Keratinocyte (primary cell): ENCODE results near the gene SNAPC1. TPM values are rescaled to one million over a fixed set of nuclear protein-coding genes. Genes with fewer than 3 reads are reported as not detected.

ENCODE experiments used
- DNase-seq: peaks from one replicate; pipeline ENCODE4 v3.0.0-alpha.2; 2011; ENCODE audit warnings: low read depth, missing footprints, low spot score
- FAIRE-seq: peaks from 2 replicates; lab custom pipeline; 2011; peaks lifted over from hg19 to GRCh38; lab: Jason Lieb, UNC
- H2AFZ ChIP-seq: 2 replicates; pipeline ENCODE4 v1.6.0; 2012; ENCODE audit warnings: low read length, control low read depth, inconsistent platforms; ENCODE audit not compliant: control insufficient read depth
- H3K27ac ChIP-seq: 2 replicates; pipeline ENCODE4 v1.5.1; 2011; ENCODE audit warnings: low read length; ENCODE audit not compliant: control insufficient read depth, insufficient read depth
- H3K27me3 ChIP-seq: 3 replicates; pipeline ENCODE4 v1.6.0; 2011; ENCODE audit warnings: low read length; ENCODE audit not compliant: control insufficient read depth, insufficient read depth; ENCODE audit errors: extremely low read depth
- H3K36me3 ChIP-seq, 2 experiments: 2 replicates in 1 of 2; 3 replicates in 1 of 2; pipeline ENCODE4 v1.5.1; 2011; ENCODE audit warnings: low read length in 2 of 2, mild to moderate bottlenecking in 1 of 2; ENCODE audit not compliant: control insufficient read depth in 2 of 2, insufficient read depth in 2 of 2; ENCODE audit errors: extremely low read depth in 1 of 2
- H3K4me1 ChIP-seq: 3 replicates; pipeline ENCODE4 v1.5.1; 2011; ENCODE audit warnings: low read length; ENCODE audit not compliant: control insufficient read depth, insufficient read depth; ENCODE audit errors: extremely low read depth
- H3K4me2 ChIP-seq: 3 replicates; pipeline ENCODE4 v1.6.0; 2011; ENCODE audit warnings: low read depth, low read length; ENCODE audit not compliant: control insufficient read depth, insufficient read depth; ENCODE audit errors: extremely low read depth
- H3K4me3 ChIP-seq, 3 experiments: fragments of 200-600 bp in 1 of 3; sonication (generic) in 1 of 3; 2 replicates in 2 of 3; 3 replicates in 1 of 3; pipeline ENCODE4 v1.5.1; 2011 to 2016; ENCODE audit warnings: low read length in 3 of 3, mild to moderate bottlenecking in 3 of 3, control low read depth in 2 of 3, inconsistent platforms in 1 of 3, low read depth in 1 of 3, mixed read lengths in 1 of 3, mixed run types in 1 of 3, moderate library complexity in 1 of 3; ENCODE audit not compliant: control insufficient read depth in 2 of 3, insufficient read depth in 2 of 3; ENCODE audit errors: extremely low read depth in 1 of 3
- H3K79me2 ChIP-seq: 2 replicates; pipeline ENCODE4 v1.6.0; 2012; ENCODE audit warnings: low read length; ENCODE audit not compliant: control insufficient read depth, insufficient read depth
- H3K9ac ChIP-seq: 3 replicates; pipeline ENCODE4 v1.6.0; 2011; ENCODE audit warnings: low read length; ENCODE audit not compliant: control insufficient read depth, insufficient read depth; ENCODE audit errors: extremely low read depth
- H3K9me1 ChIP-seq: 3 replicates; pipeline ENCODE4 v1.6.0; 2011; ENCODE audit warnings: low read length; ENCODE audit not compliant: control insufficient read depth, insufficient read depth; ENCODE audit errors: extremely low read depth
- H3K9me3 ChIP-seq: 2 replicates; pipeline ENCODE4 v1.5.1; 2012; ENCODE audit warnings: low read depth, low read length; ENCODE audit not compliant: control insufficient read depth
- H4K20me1 ChIP-seq: 3 replicates; pipeline ENCODE4 v1.6.0; 2011; ENCODE audit warnings: low read length; ENCODE audit not compliant: control insufficient read depth, insufficient read depth; ENCODE audit errors: extremely low read depth
- CTCF ChIP-seq, 3 experiments: IDR thresholded peaks in 1 of 3; conservative IDR thresholded peaks in 1 of 3; optimal IDR thresholded peaks in 1 of 3; 2 replicates in 2 of 3; 3 replicates in 1 of 3; pipeline versions ENCODE3 to v1.5.1; 2011; ENCODE audit warnings: low read length in 3 of 3, mild to moderate bottlenecking in 3 of 3, moderate library complexity in 2 of 3, control low read depth in 1 of 3, inconsistent platforms in 1 of 3; ENCODE audit not compliant: insufficient read depth in 2 of 3; ENCODE audit errors: extremely low read depth in 1 of 3
- EZH2 ChIP-seq: IDR thresholded peaks from one replicate; pipeline ENCODE4 v1.6.1; 2012; ENCODE audit warnings: inconsistent platforms, mild to moderate bottlenecking, low read length, moderate library complexity
- dilution Hi-C: fragments of 300-500 bp; cut with MboI; formaldehyde crosslinking; loops from one replicate; pipeline ENCODE4 v1.7.0; 2020; ENCODE audit warnings: low sequenced_read_pairs; ENCODE audit not compliant: extremely low pct_ligation_motif_present
- polyA plus RNA-seq, 5 experiments: library from polyadenylated mRNA; depleted of rRNA in 3 of 5; stranded (reverse) in 3 of 5; stranded (forward) in 1 of 5; unstranded in 1 of 5; fragments of >200 nt; gene quantifications; 1 replicate in 1 of 5; 2 replicates in 3 of 5; 3 replicates in 1 of 5; pipeline versions ENCODE4 v1.2.1 to v1.2.3, GENCODE V29; 2011 to 2012; ENCODE audit warnings: missing spikeins in 2 of 5, low read depth in 1 of 5, low replicate concordance in 1 of 5

SNAPC1 gene
- polyA plus RNA-seq, 1 donor (not counting 4 experiments of a cell fraction or from before 2014, with no cell fraction given) = 17.7 TPM

GRCh38 chr14:61752626-61753025 lies 9.6 kb upstream of the SNAPC1 start:
- TF ChIP-seq CTCF (optimal IDR thresholded peaks at IDR 0.05 in 1 of 3, IDR thresholded peaks at IDR 0.05 in 1 of 3, conservative IDR thresholded peaks at IDR 0.05 in 1 of 3; ENCODE audit: extremely low read depth in 1 of 3, insufficient read depth in 2 of 3, low read length in 3 of 3) (no peak), EZH2 (no peak)
- H2AFZ ChIP-seq = no peak overlapping the region
- H3K4me3 ChIP-seq = no peak overlapping the region
- H3K36me3 ChIP-seq = no peaks in the 10 kb centered on the region
- H3K4me2 ChIP-seq = peak overlapping the region; percentile 34
- H3K9ac ChIP-seq = no peak overlapping the region
- peak overlapping the region; percentile 31 for H3K27ac ChIP-seq
- H3K79me2 ChIP-seq = no peaks in the 10 kb centered on the region
- dilution Hi-C loops = no loop called here
- FAIRE-seq (peak; percentile 62), DNase-seq (no peak)
- H3K9me3 ChIP-seq = peaks cover 3% of the 10 kb centered on the region
- no peaks in the 10 kb centered on the region for H3K27me3 ChIP-seq
- peaks cover 29% of the 10 kb centered on the region for H3K4me1 ChIP-seq
- H4K20me1 ChIP-seq = no peaks in the 10 kb centered on the region
- H3K9me1 ChIP-seq = no peaks in the 10 kb centered on the region

GRCh38 chr14:61753631-61754030 lies 8.6 kb upstream of the SNAPC1 start:
- Histone ChIP-seq H3K27me3 (no peaks in the 10 kb centered on the region), H3K9me1 (no peaks in the 10 kb centered on the region), H3K27ac (no peak overlapping the region), H3K4me3 (no peak overlapping the region), H4K20me1 (no peaks in the 10 kb centered on the region), H3K9ac (no peak overlapping the region), H3K4me1 (peaks cover 29% of the 10 kb centered on the region), H3K9me3 (peaks cover 3% of the 10 kb centered on the region), H2AFZ (no peak overlapping the region), H3K4me2 (no peak overlapping the region), H3K36me3 (no peaks in the 10 kb centered on the region), H3K79me2 (no peaks in the 10 kb centered on the region)
- dilution Hi-C loops = no loop called here
- DNase-seq (no peak), FAIRE-seq (peak; percentile 49)
- TF ChIP-seq CTCF (optimal IDR thresholded peaks at IDR 0.05 in 1 of 3, IDR thresholded peaks at IDR 0.05 in 1 of 3, conservative IDR thresholded peaks at IDR 0.05 in 1 of 3; ENCODE audit: extremely low read depth in 1 of 3, insufficient read depth in 2 of 3, low read length in 3 of 3) (peak in 1 of 3 experiments; percentile 19), EZH2 (no peak)
